ENCODE data around the gene PIK3C2G.

The PIK3C2G gene

DNA sequence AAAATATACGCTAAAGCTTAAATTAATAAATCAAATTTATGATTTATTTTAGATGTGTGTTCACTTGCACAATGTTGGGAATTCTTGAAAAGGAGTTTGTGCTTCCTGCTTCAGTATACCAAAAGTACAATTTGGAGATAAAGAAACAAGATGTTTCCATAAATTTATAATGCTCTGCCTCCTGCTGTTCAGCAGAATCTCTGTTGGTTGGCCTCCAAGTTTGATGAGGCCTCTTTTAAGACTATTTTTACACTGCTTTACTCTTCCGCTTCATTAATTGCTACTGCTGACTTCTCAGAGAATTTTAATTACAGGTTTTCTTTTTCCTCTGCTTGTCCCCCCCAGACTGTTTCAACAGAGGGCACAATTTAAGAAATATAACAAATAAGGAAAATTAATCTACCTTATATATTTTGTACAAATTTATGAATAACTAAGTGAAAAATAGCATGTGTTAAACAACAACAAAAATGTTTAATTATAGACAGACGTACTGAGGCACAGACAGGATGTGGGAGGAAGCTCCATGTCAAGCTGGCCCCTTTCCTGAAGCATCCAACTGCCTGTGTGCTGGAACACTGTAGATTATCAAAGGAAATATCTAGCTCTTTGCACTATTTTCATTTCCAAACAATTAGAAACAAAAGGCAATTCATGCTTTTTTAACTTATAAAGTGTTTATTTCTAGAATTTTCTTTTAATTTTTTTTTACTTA, 83.9 kb downstream of the PIK3C2G start:
- H3K27ac Mint-ChIP-seq: no peak overlapping the region
- H3K36me3 Mint-ChIP-seq: no peaks in the 10 kb centered on the region
- H3K4me1 Mint-ChIP-seq: no peaks in the 10 kb centered on the region
- no peaks in the 10 kb centered on the region for H3K27me3 Mint-ChIP-seq
- no peak overlapping the region for H3K4me3 Mint-ChIP-seq
- H3K9me3 Mint-ChIP-seq: peaks cover 8% of the 10 kb centered on the region
- no peak for DNase-seq
- CTCF ChIA-PET: no interaction called here

GRCh38 chr12:18352312-18352711, 91.0 kb downstream of the PIK3C2G start:
- no peak overlapping the region for H3K4me3 Mint-ChIP-seq
- no peaks in the 10 kb centered on the region for H3K36me3 Mint-ChIP-seq
- H3K9me3 Mint-ChIP-seq: peaks cover 17% of the 10 kb centered on the region
- CTCF ChIA-PET: no interaction called here
- H3K27ac Mint-ChIP-seq: no peak overlapping the region
- no peaks in the 10 kb centered on the region for H3K4me1 Mint-ChIP-seq
- DNase-seq: no peak
- no peaks in the 10 kb centered on the region for H3K27me3 Mint-ChIP-seq

- no peaks in the 10 kb centered on the region for H3K27me3 Mint-ChIP-seq
- H3K4me1 Mint-ChIP-seq: no peaks in the 10 kb centered on the region
- H3K4me3 Mint-ChIP-seq: no peak overlapping the region
- H3K36me3 Mint-ChIP-seq: no peaks in the 10 kb centered on the region
- CTCF ChIA-PET: no interaction called here
- DNase-seq: no peak
- H3K27ac Mint-ChIP-seq: no peak overlapping the region
- H3K9me3 Mint-ChIP-seq: peaks cover 18% of the 10 kb centered on the region
These were observed 94.1 kb downstream of the PIK3C2G start for GRCh38 chr12:18355429-18355828.

DNA sequence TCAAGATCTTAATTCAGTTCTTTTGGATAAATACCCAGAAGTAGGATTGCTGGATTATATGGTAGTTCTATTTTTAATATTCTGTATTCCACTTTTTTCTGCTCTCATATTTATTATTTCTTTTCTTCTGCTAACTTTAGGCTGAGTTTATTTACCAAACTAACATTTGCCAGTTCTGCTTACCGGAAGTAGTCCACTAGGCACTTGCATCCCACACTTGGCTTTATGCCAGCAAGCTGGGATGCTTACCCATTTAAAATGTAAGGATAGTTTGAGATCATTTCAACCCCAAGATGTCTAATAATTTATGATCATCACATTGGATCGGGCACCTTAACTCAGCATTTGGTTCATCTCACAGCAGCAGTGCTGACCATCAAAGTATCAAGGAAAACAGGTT, 96.8 kb downstream of the PIK3C2G start:
- CTCF ChIA-PET: no interaction called here
- no peaks in the 10 kb centered on the region for H3K36me3 Mint-ChIP-seq
- no peaks in the 10 kb centered on the region for H3K27me3 Mint-ChIP-seq
- H3K9me3 Mint-ChIP-seq: peaks cover 16% of the 10 kb centered on the region
- no peak overlapping the region for H3K4me3 Mint-ChIP-seq
- no peaks in the 10 kb centered on the region for H3K4me1 Mint-ChIP-seq
- H3K27ac Mint-ChIP-seq: no peak overlapping the region
- no peak for DNase-seq

DNA sequence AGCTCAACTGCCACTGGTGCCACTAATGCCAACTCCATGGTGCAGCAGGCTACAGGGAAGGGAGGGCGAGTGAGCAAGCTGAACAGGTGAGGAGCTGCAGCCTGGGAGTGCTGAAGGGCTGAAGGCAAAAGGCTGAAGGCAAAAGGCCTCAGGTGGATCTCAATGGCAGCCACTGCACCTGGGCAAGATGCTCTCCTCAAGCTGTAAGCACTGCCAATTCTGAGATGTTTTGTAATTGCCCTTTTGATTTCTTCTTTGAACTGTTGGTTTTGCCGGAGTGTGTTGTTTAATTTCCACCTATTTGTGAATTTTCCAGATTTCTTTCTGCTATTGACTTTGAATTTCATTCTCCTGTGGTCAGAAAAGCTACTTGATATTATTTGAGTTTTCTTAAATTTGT, 97.6 kb downstream of the PIK3C2G start:
- CTCF ChIA-PET: no interaction called here
- peaks cover 16% of the 10 kb centered on the region for H3K9me3 Mint-ChIP-seq
- H3K27ac Mint-ChIP-seq: no peak overlapping the region
- DNase-seq: no peak
- H3K4me1 Mint-ChIP-seq: no peaks in the 10 kb centered on the region
- no peaks in the 10 kb centered on the region for H3K27me3 Mint-ChIP-seq
- H3K4me3 Mint-ChIP-seq: no peak overlapping the region
- H3K36me3 Mint-ChIP-seq: no peaks in the 10 kb centered on the region

DNA sequence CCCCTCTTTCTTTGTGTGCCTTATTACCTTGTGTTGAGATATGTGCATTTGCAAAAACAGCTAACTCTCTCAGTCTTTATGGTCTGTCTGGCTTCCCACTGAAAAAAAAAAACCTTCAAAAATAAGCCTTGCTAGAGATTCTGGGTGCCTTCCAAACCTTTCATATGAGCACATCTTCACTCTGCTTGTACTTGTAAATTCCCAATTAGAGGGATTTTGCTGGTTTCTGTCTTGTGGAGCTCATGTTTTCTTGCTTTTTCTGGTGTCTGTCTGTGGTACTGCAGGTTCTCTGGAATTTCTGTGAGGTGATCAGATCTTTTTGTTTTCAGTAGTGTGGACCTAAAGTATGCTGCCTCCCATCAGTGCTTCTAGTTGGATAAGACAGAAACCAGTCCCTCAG, 100.1 kb downstream of the PIK3C2G start:
- no peak overlapping the region for H3K27ac Mint-ChIP-seq
- no peaks in the 10 kb centered on the region for H3K27me3 Mint-ChIP-seq
- H3K9me3 Mint-ChIP-seq: peaks cover 18% of the 10 kb centered on the region
- no peak overlapping the region for H3K4me3 Mint-ChIP-seq
- H3K36me3 Mint-ChIP-seq: no peaks in the 10 kb centered on the region
- no peaks in the 10 kb centered on the region for H3K4me1 Mint-ChIP-seq
- DNase-seq: no peak
- CTCF ChIA-PET: no interaction called here

DNA sequence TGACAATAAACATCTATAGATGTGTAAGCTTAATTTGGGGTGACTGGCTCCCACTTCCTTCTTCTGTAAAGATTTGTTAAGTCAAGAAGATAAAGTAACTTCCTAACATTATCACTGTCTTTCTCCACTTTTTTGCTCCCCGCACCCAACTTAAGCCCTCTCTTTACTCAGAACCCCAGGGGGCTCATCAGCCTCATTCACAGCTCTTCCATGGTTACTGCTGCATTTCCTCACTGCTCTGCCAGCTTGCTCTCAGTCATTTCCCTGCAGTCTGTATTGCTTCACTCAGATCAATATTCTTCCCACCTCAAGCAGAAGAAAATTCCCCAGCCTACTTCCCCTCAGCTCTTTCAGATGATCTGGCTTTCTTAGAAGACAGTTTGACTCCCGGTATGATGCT, 102.0 kb downstream of the PIK3C2G start:
- no peak for DNase-seq
- CTCF ChIA-PET: no interaction called here
- H3K9me3 Mint-ChIP-seq: peaks cover 14% of the 10 kb centered on the region
- no peaks in the 10 kb centered on the region for H3K36me3 Mint-ChIP-seq
- H3K27ac Mint-ChIP-seq: no peak overlapping the region
- no peak overlapping the region for H3K4me3 Mint-ChIP-seq
- no peaks in the 10 kb centered on the region for H3K27me3 Mint-ChIP-seq
- no peaks in the 10 kb centered on the region for H3K4me1 Mint-ChIP-seq

- CTCF ChIA-PET: no interaction called here
These were observed 107.3 kb downstream of the PIK3C2G start for GRCh38 chr12:18368594-18368993.

GRCh38 chr12:18373181-18373580, 111.9 kb downstream of the PIK3C2G start:
- no peak for DNase-seq
- Mint-ChIP-seq H3K4me3 (no peak overlapping the region), H3K27me3 (no peaks in the 10 kb centered on the region), H3K9me3 (peaks cover 21% of the 10 kb centered on the region), H3K27ac (no peak overlapping the region), H3K4me1 (no peaks in the 10 kb centered on the region), H3K36me3 (no peaks in the 10 kb centered on the region)
- CTCF ChIA-PET: no interaction called here

More at GRCh38 chr12:18368594-18368993, 107.3 kb downstream of the PIK3C2G start:
- no peak overlapping the region for H3K4me3 Mint-ChIP-seq
- DNase-seq: no peak
- peaks cover 16% of the 10 kb centered on the region for H3K9me3 Mint-ChIP-seq
- no peak overlapping the region for H3K27ac Mint-ChIP-seq
- no peaks in the 10 kb centered on the region for H3K27me3 Mint-ChIP-seq
- no peaks in the 10 kb centered on the region for H3K4me1 Mint-ChIP-seq
- H3K36me3 Mint-ChIP-seq: no peaks in the 10 kb centered on the region

- Mint-ChIP-seq H3K4me3 (no peak overlapping the region), H3K9me3 (peaks cover 21% of the 10 kb centered on the region), H3K36me3 (no peaks in the 10 kb centered on the region), H3K27ac (no peak overlapping the region), H3K4me1 (no peaks in the 10 kb centered on the region), H3K27me3 (no peaks in the 10 kb centered on the region)
- CTCF ChIA-PET: no interaction called here
- DNase-seq: no peak
These were observed 113.8 kb downstream of the PIK3C2G start for GRCh38 chr12:18375131-18375530.

- H3K36me3 Mint-ChIP-seq: no peaks in the 10 kb centered on the region
- no peaks in the 10 kb centered on the region for H3K4me1 Mint-ChIP-seq
- H3K9me3 Mint-ChIP-seq: peaks cover 21% of the 10 kb centered on the region
- no peak for DNase-seq
- H3K27me3 Mint-ChIP-seq: no peaks in the 10 kb centered on the region
- H3K27ac Mint-ChIP-seq: no peak overlapping the region
- CTCF ChIA-PET: no interaction called here
- no peak overlapping the region for H3K4me3 Mint-ChIP-seq
These were observed 114.3 kb downstream of the PIK3C2G start for GRCh38 chr12:18375583-18375982.

- no peak for DNase-seq
- Mint-ChIP-seq H3K4me3 (no peak overlapping the region), H3K9me3 (peaks cover 23% of the 10 kb centered on the region), H3K27me3 (no peaks in the 10 kb centered on the region), H3K27ac (no peak overlapping the region), H3K36me3 (no peaks in the 10 kb centered on the region), H3K4me1 (no peaks in the 10 kb centered on the region)
- CTCF ChIA-PET: no interaction called here
These were observed 121.0 kb downstream of the PIK3C2G start for GRCh38 chr12:18382236-18382885.

GRCh38 chr12:18383203-18383602, 121.9 kb downstream of the PIK3C2G start:
- Mint-ChIP-seq H3K9me3 (peaks cover 27% of the 10 kb centered on the region), H3K27ac (no peak overlapping the region), H3K36me3 (no peaks in the 10 kb centered on the region), H3K4me1 (no peaks in the 10 kb centered on the region), H3K27me3 (no peaks in the 10 kb centered on the region), H3K4me3 (no peak overlapping the region)
- CTCF ChIA-PET: no interaction called here
- DNase-seq: no peak

DNA sequence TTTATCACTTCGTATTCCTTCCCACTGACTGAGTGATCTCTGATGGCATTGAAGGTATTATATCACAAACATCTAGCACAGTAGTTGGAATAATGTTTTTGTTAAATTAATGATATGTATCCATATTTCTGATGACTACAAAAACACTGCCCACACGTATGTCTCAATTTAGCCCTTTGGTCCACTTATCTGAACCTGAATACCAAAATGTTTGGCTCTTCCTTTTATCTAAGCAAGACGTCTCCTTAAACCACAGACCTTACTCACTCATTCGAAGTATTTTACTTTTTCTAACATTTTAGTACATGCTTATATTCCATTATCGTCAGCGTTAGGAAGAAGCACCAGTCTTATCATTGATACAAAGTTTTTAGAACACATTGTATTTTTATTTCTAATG, 126.4 kb downstream of the PIK3C2G start:
- CTCF ChIA-PET: no interaction called here
- no peaks in the 10 kb centered on the region for H3K4me1 Mint-ChIP-seq
- no peak overlapping the region for H3K27ac Mint-ChIP-seq

DNA sequence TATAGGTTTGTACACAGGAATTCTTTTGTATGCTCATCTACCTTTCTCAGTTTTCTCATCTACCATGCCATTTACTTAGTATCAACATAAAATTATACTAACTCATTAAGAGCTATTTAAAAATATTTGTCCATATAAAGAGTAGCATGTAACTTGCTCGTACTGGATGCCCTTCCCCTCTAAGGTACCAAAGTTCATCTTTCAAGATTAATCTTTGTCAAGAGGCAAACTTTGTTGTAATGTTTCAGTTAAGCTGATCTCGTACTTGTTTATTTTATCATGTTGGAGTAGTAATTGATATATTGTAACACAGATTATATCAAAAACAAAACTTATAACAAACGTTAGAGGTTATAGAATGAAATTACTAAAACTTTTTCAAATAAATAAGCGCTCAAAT, 128.5 kb downstream of the PIK3C2G start:
- Mint-ChIP-seq H3K4me1 (no peaks in the 10 kb centered on the region), H3K9me3 (peaks cover 18% of the 10 kb centered on the region), H3K4me3 (no peak overlapping the region), H3K27ac (no peak overlapping the region), H3K36me3 (no peaks in the 10 kb centered on the region), H3K27me3 (no peaks in the 10 kb centered on the region)
- CTCF ChIA-PET: no interaction called here
- no peak for DNase-seq

More for the DNA sequence above, 126.4 kb downstream of the PIK3C2G start:
- Mint-ChIP-seq H3K4me3 (no peak overlapping the region), H3K9me3 (peaks cover 25% of the 10 kb centered on the region), H3K36me3 (no peaks in the 10 kb centered on the region), H3K27me3 (no peaks in the 10 kb centered on the region)
- DNase-seq: no peak
